Mammary epithelial cell (primary cell): ENCODE data around the gene ZMIZ1.

Experiments
- CTCF ChIP-seq, 2 donors: IDR thresholded peaks in 1 of 2; conservative IDR thresholded peaks in 1 of 2; 2 replicates each; pipeline ENCODE4 v1.5.1; 2011 to 2012; ENCODE audit warnings: inconsistent platforms in 2 of 2, low read length in 2 of 2, mild to moderate bottlenecking in 2 of 2, control low read depth in 1 of 2, low read depth in 1 of 2; ENCODE audit not compliant: insufficient read depth in 1 of 2; ENCODE audit errors: extremely low read depth in 1 of 2
- EZH2 ChIP-seq: IDR thresholded peaks from 2 replicates; pipeline ENCODE4 v1.6.1; 2012; ENCODE audit warnings: low read length, inconsistent platforms, borderline replicate concordance

DNA sequence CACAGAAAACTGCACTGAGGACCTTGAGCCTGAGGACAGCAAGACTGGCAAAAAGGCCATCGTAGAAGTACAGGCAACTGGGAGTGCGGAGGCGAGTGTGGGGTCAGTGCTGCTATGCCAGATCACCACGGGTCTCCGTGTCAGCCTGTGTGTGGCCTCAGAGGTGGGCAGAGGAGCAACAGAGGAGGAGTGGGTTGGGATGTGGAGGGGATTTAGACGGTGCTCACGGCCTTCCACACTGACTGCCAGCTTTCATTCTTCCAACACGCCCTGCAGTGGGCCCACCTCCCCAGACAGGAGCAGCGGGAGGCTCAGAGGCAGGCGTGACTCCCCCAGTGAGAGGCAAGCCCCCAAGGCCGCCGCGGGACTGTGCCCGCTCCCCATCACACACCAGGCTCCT lies 17.0 kb upstream of the ZMIZ1 start:
- TF ChIP-seq EZH2 = no peak
- TF ChIP-seq CTCF (conservative IDR thresholded peaks at IDR 0.05 in 1 of 2, IDR thresholded peaks at IDR 0.05 in 1 of 2; ENCODE audit: extremely low read depth in 1 of 2, insufficient read depth in 1 of 2, low read depth in 1 of 2, low read length in 2 of 2) = no peak
